ENCODE measurements around the gene MRPS6. TPM values are rescaled to one million over a fixed set of nuclear protein-coding genes. Genes with fewer than 3 reads are reported as not detected.
A peak's percentile ranks its signal among the peaks of the same experiment; 100 is the strongest.

MRPS6 gene
- total and polyA plus RNA-seq, 2 experiments from 2014 or later = 13.7 to 83.9 TPM

GRCh38 chr21:34182436-34182835, 109.1 kb downstream of the MRPS6 start:
- H3K79me2 ChIP-seq (ENCODE audit: insufficient read depth) = no peaks in the 10 kb centered on the region
- H4K20me1 ChIP-seq (ENCODE audit: insufficient read depth) = no peaks in the 10 kb centered on the region
- no peaks in the 10 kb centered on the region; the same call in 1 of the 2 replicates for H3K27me3 ChIP-seq (replicated peaks; ENCODE audit: insufficient read depth)
- H3K9ac ChIP-seq = no peak overlapping the region
- TF ChIP-seq EZH2phosphoT487 (IDR thresholded peaks at IDR 0.05; ENCODE audit: insufficient read depth, low read depth) (no peak), EZH2 (IDR thresholded peaks at IDR 0.05; ENCODE audit: insufficient read depth, poor library complexity, severe bottlenecking) (no peak)
- H3K4me1 ChIP-seq (ENCODE audit: insufficient read depth) = no peaks in the 10 kb centered on the region
- 65 to 72% methylated on average over 3 of the region's 3 CpGs for WGBS, 2 experiments (ENCODE audit: low coverage in 1 of 2, low lambda C conversion rate in 2 of 2, missing lambda C conversion rate in 2 of 2)
- H2AFZ ChIP-seq = no peak overlapping the region
- H3K36me3 ChIP-seq (ENCODE audit: low read depth) = no peaks in the 10 kb centered on the region
- in situ Hi-C loops (cut with MboI) = no loop called here
- no peaks in the 10 kb centered on the region for H3K9me3 ChIP-seq (ENCODE audit: low read depth)
- DNase-seq = peak; percentile 20
- peaks cover 2% of the 10 kb centered on the region; the same call in 1 of the 2 replicates for H3K9me2 ChIP-seq (ENCODE audit: insufficient read depth)
- no peak overlapping the region for H3K4me2 ChIP-seq (ENCODE audit: unreplicated experiment)
- no peak overlapping the region for H3K27ac ChIP-seq
- no peak overlapping the region for H3K4me3 ChIP-seq
- H3F3A ChIP-seq (ENCODE audit: insufficient read depth) = no peaks in the 10 kb centered on the region

GRCh38 chr21:34183331-34183928, 110.1 kb downstream of the MRPS6 start:
- DNase-seq = no peak
- no peaks in the 10 kb centered on the region for H4K20me1 ChIP-seq (ENCODE audit: insufficient read depth)
- 69 to 70% methylated on average over 5 of the region's 5 CpGs for WGBS, 2 experiments (ENCODE audit: low coverage in 1 of 2, low lambda C conversion rate in 2 of 2, missing lambda C conversion rate in 2 of 2)
- no peak overlapping the region for H3K27ac ChIP-seq
- TF ChIP-seq EZH2 (IDR thresholded peaks at IDR 0.05; ENCODE audit: insufficient read depth, poor library complexity, severe bottlenecking) (no peak), EZH2phosphoT487 (IDR thresholded peaks at IDR 0.05; ENCODE audit: insufficient read depth, low read depth) (no peak)
- H3K79me2 ChIP-seq (ENCODE audit: insufficient read depth) = no peaks in the 10 kb centered on the region
- H3K27me3 ChIP-seq (replicated peaks; ENCODE audit: insufficient read depth) = no peaks in the 10 kb centered on the region; the same call in 1 of the 2 replicates
- H3F3A ChIP-seq (ENCODE audit: insufficient read depth) = peaks cover 2% of the 10 kb centered on the region; the same call in 1 of the 2 replicates
- no peaks in the 10 kb centered on the region for H3K9me3 ChIP-seq (ENCODE audit: low read depth)
- H3K4me2 ChIP-seq (ENCODE audit: unreplicated experiment) = no peak overlapping the region
- H3K4me3 ChIP-seq = no peak overlapping the region
- H3K9me2 ChIP-seq (ENCODE audit: insufficient read depth) = peaks cover 2% of the 10 kb centered on the region; the same call in 1 of the 2 replicates
- no peak overlapping the region for H3K9ac ChIP-seq
- H3K36me3 ChIP-seq (ENCODE audit: low read depth) = no peaks in the 10 kb centered on the region
- in situ Hi-C loops (cut with MboI) = no loop called here
- no peaks in the 10 kb centered on the region for H3K4me1 ChIP-seq (ENCODE audit: insufficient read depth)
- H2AFZ ChIP-seq = no peak overlapping the region

- H3K4me3 ChIP-seq = no peak overlapping the region
- peaks cover 5% of the 10 kb centered on the region; the same call in 1 of the 2 replicates for H3F3A ChIP-seq (ENCODE audit: insufficient read depth)
- no peaks in the 10 kb centered on the region for H3K4me1 ChIP-seq (ENCODE audit: insufficient read depth)
- H3K36me3 ChIP-seq (ENCODE audit: low read depth) = no peaks in the 10 kb centered on the region
- WGBS, 2 experiments (ENCODE audit: low coverage in 1 of 2, low lambda C conversion rate in 2 of 2, missing lambda C conversion rate in 2 of 2) = 74 to 78% methylated on average over 5 of the region's 5 CpGs
- DNase-seq = no peak
- peaks cover 2% of the 10 kb centered on the region; the same call in 1 of the 2 replicates for H3K9me2 ChIP-seq (ENCODE audit: insufficient read depth)
- in situ Hi-C loops (cut with MboI) = no loop called here
- no peaks in the 10 kb centered on the region for H3K79me2 ChIP-seq (ENCODE audit: insufficient read depth)
- H2AFZ ChIP-seq = no peak overlapping the region
- no peak for TF ChIP-seq EZH2 (IDR thresholded peaks at IDR 0.05; ENCODE audit: insufficient read depth, poor library complexity, severe bottlenecking)
- TF ChIP-seq EZH2phosphoT487 (IDR thresholded peaks at IDR 0.05; ENCODE audit: insufficient read depth, low read depth) = no peak
- H3K9ac ChIP-seq = no peak overlapping the region
- no peaks in the 10 kb centered on the region for H3K9me3 ChIP-seq (ENCODE audit: low read depth)
- no peaks in the 10 kb centered on the region for H4K20me1 ChIP-seq (ENCODE audit: insufficient read depth)
- H3K27ac ChIP-seq = no peak overlapping the region
- no peak overlapping the region for H3K4me2 ChIP-seq (ENCODE audit: unreplicated experiment)
- H3K27me3 ChIP-seq (replicated peaks; ENCODE audit: insufficient read depth) = no peaks in the 10 kb centered on the region; the same call in 1 of the 2 replicates
Measured at GRCh38 chr21:34184232-34184631, 110.9 kb downstream of the MRPS6 start.

- no peak overlapping the region for H3K4me2 ChIP-seq (ENCODE audit: unreplicated experiment)
- no peak overlapping the region for H3K27ac ChIP-seq
- in situ Hi-C loops (cut with MboI) = no loop called here
- H3K79me2 ChIP-seq (ENCODE audit: insufficient read depth) = no peaks in the 10 kb centered on the region
- no peaks in the 10 kb centered on the region for H4K20me1 ChIP-seq (ENCODE audit: insufficient read depth)
- DNase-seq = no peak
- H3K9me3 ChIP-seq (ENCODE audit: low read depth) = no peaks in the 10 kb centered on the region
- H3F3A ChIP-seq (ENCODE audit: insufficient read depth) = peaks cover 5% of the 10 kb centered on the region; the same call in 1 of the 2 replicates
- H2AFZ ChIP-seq = no peak overlapping the region
- no peaks in the 10 kb centered on the region for H3K4me1 ChIP-seq (ENCODE audit: insufficient read depth)
- H3K36me3 ChIP-seq (ENCODE audit: low read depth) = no peaks in the 10 kb centered on the region
- H3K4me3 ChIP-seq = no peak overlapping the region
- H3K9ac ChIP-seq = no peak overlapping the region
- 89% methylated on average over 15 of the region's 15 CpGs for WGBS, 2 experiments (ENCODE audit: low coverage in 1 of 2, low lambda C conversion rate in 2 of 2, missing lambda C conversion rate in 2 of 2)
- no peaks in the 10 kb centered on the region; the same call in 1 of the 2 replicates for H3K27me3 ChIP-seq (replicated peaks; ENCODE audit: insufficient read depth)
- peaks cover 2% of the 10 kb centered on the region; the same call in 1 of the 2 replicates for H3K9me2 ChIP-seq (ENCODE audit: insufficient read depth)
- no peak for TF ChIP-seq EZH2phosphoT487 (IDR thresholded peaks at IDR 0.05; ENCODE audit: insufficient read depth, low read depth)
- no peak for TF ChIP-seq EZH2 (IDR thresholded peaks at IDR 0.05; ENCODE audit: insufficient read depth, poor library complexity, severe bottlenecking)
Measured at GRCh38 chr21:34185026-34185750, 111.8 kb downstream of the MRPS6 start.
